H1 (cell line): ENCODE measurements around the gene FGF14. TPM values are rescaled to one million over a fixed set of nuclear protein-coding genes. Genes with fewer than 3 reads are reported as not detected.

Source experiments
- CTCF ChIA-PET: fragments of 300-600 bp; sonication (Branson Sonifier 250); formaldehyde crosslinking; loops from one replicate; lab custom pipeline; 2021; ENCODE audit not compliant: partially characterized antibody; lab: Charles Lee
- POLR2A ChIA-PET: fragments of 300-600 bp; sonication (Branson Sonifier 250); formaldehyde crosslinking; loops from one replicate; lab custom pipeline; 2021; ENCODE audit warnings: inconsistent platforms; ENCODE audit not compliant: partially characterized antibody; lab: Charles Lee
- DNase-seq, 2 experiments: peaks; one replicate each; pipeline versions ENCODE4 v3.0.0 to v3.0.0-alpha.2; 2010 to 2022; ENCODE audit warnings: low spot score in 2 of 2, low read depth in 1 of 2, mixed read lengths in 1 of 2
- FAIRE-seq: peaks from 2 replicates; lab custom pipeline; 2011; peaks lifted over from hg19 to GRCh38; lab: Jason Lieb, UNC
- H2AFZ ChIP-seq: 2 replicates; pipeline ENCODE4 v1.8.1; 2012; ENCODE audit warnings: low read length, inconsistent platforms
- H2AK5ac ChIP-seq: 2 replicates; pipeline ENCODE4 v1.6.1; 2013; ENCODE audit warnings: low read depth, low read length
- H2BK120ac ChIP-seq: replicated peaks from 2 replicates; pipeline ENCODE3; 2013; ENCODE audit warnings: low read depth, low read length, inconsistent platforms
- H2BK12ac ChIP-seq: 2 replicates; pipeline ENCODE4 v1.6.1; 2013; ENCODE audit warnings: low read depth, low read length
- H2BK15ac ChIP-seq: 2 replicates; pipeline ENCODE4 v1.6.1; 2013; ENCODE audit warnings: low read length
- H2BK20ac ChIP-seq: 2 replicates; pipeline ENCODE4 v1.6.1; 2013; ENCODE audit warnings: low read length
- H2BK5ac ChIP-seq: 2 replicates; pipeline ENCODE4 v1.6.1; 2013; ENCODE audit warnings: low read depth, low read length
- H3K14ac ChIP-seq: 2 replicates; pipeline ENCODE4 v1.6.1; 2013; ENCODE audit warnings: inconsistent platforms; ENCODE audit not compliant: insufficient read length
- H3K18ac ChIP-seq: 2 replicates; pipeline ENCODE4 v1.6.1; 2013; ENCODE audit warnings: low read length; ENCODE audit errors: extremely low read depth
- H3K23ac ChIP-seq: 2 replicates; pipeline ENCODE4 v1.6.1; 2013; ENCODE audit warnings: inconsistent platforms; ENCODE audit not compliant: insufficient read length
- H3K23me2 ChIP-seq: 2 replicates; pipeline ENCODE4 v1.6.1; 2013; ENCODE audit warnings: low read depth, low read length
- H3K27ac ChIP-seq: 2 replicates; pipeline ENCODE4 v1.6.1; 2011; ENCODE audit warnings: low read depth, low read length, inconsistent platforms
- H3K27me3 ChIP-seq, 4 experiments: replicated peaks in 1 of 4; 1 replicate in 1 of 4; 2 replicates in 3 of 4; pipeline versions ENCODE4 v1.6.1 to v1.8.1; 2011 to 2013; ENCODE audit warnings: low read length in 3 of 4, mild to moderate bottlenecking in 3 of 4, inconsistent platforms in 2 of 4, mixed read lengths in 2 of 4, moderate library complexity in 1 of 4; ENCODE audit not compliant: control insufficient read depth in 3 of 4, insufficient read depth in 3 of 4; ENCODE audit errors: extremely low read depth in 1 of 4
- H3K36me3 ChIP-seq, 4 experiments: 2 replicates each; pipeline versions ENCODE4 v1.6.1 to v1.8.1; 2011 to 2013; ENCODE audit warnings: mild to moderate bottlenecking in 4 of 4, low read length in 3 of 4, moderate library complexity in 2 of 4, control low read depth in 1 of 4, inconsistent platforms in 1 of 4; ENCODE audit not compliant: insufficient read depth in 4 of 4, control insufficient read depth in 2 of 4
- H3K4ac ChIP-seq: replicated peaks from 2 replicates; pipeline ENCODE3; 2013; ENCODE audit warnings: low read length, low read depth, mixed read lengths, inconsistent platforms; ENCODE audit not compliant: insufficient read length
- H3K4me1 ChIP-seq, 4 experiments: replicated peaks in 1 of 4; 1 replicate in 1 of 4; 2 replicates in 3 of 4; pipeline versions ENCODE4 v1.6.1 to v1.8.1; 2011 to 2013; ENCODE audit warnings: low read length in 3 of 4, inconsistent platforms in 2 of 4, mixed read lengths in 1 of 4; ENCODE audit not compliant: insufficient read depth in 4 of 4, control insufficient read depth in 3 of 4
- H3K4me2 ChIP-seq, 2 experiments: 2 replicates each; pipeline versions ENCODE4 v1.6.1 to v1.8.1; 2011 to 2013; ENCODE audit warnings: low read depth in 2 of 2, low read length in 2 of 2, control low read depth in 1 of 2, inconsistent platforms in 1 of 2, mild to moderate bottlenecking in 1 of 2; ENCODE audit not compliant: insufficient read depth in 1 of 2
- H3K4me3 ChIP-seq, 4 experiments: fragments of 200-600, 300-600 bp in 1 of 4; sonication (generic), shearing (Covaris generic), sonication (Bioruptor Twin) in 1 of 4; 2 replicates each; pipeline versions ENCODE4 v1.5.1 to v1.8.1; 2011 to 2016; ENCODE audit warnings: low read length in 4 of 4, low read depth in 3 of 4, control low read depth in 2 of 4, inconsistent platforms in 2 of 4, mild to moderate bottlenecking in 2 of 4, mixed read lengths in 1 of 4, moderate library complexity in 1 of 4; ENCODE audit not compliant: insufficient read depth in 2 of 4; ENCODE audit errors: extremely low read depth in 1 of 4
- H3K56ac ChIP-seq: replicated peaks from 2 replicates; pipeline ENCODE3; 2013; ENCODE audit warnings: low read depth, mild to moderate bottlenecking, mixed read lengths, low read length, inconsistent platforms; ENCODE audit not compliant: insufficient read length
- H3K79me1 ChIP-seq: 2 replicates; pipeline ENCODE4 v1.6.1; 2013; ENCODE audit warnings: low read depth, low read length, control low read depth
- H3K79me2 ChIP-seq, 2 experiments: 2 replicates each; pipeline versions ENCODE4 v1.6.1 to v1.8.1; 2012 to 2013; ENCODE audit warnings: low read length in 2 of 2, mild to moderate bottlenecking in 2 of 2, inconsistent platforms in 1 of 2; ENCODE audit not compliant: insufficient read depth in 2 of 2, control insufficient read depth in 1 of 2
- H3K9ac ChIP-seq, 4 experiments: replicated peaks in 1 of 4; 1 replicate in 1 of 4; 2 replicates in 3 of 4; pipeline versions ENCODE4 v1.6.1 to v1.8.1; 2011 to 2013; ENCODE audit warnings: low read depth in 3 of 4, low read length in 3 of 4, control low read depth in 2 of 4, mild to moderate bottlenecking in 2 of 4, moderate library complexity in 2 of 4, inconsistent platforms in 1 of 4; ENCODE audit errors: extremely low read depth in 1 of 4
- H3K9me3 ChIP-seq, 2 experiments: 2 replicates each; pipeline versions ENCODE4 v1.6.1 to v1.8.1; 2012 to 2013; ENCODE audit warnings: mild to moderate bottlenecking in 2 of 2, moderate library complexity in 2 of 2, control low read depth in 1 of 2, inconsistent platforms in 1 of 2, low read depth in 1 of 2, low read length in 1 of 2, mixed read lengths in 1 of 2; ENCODE audit not compliant: insufficient read depth in 2 of 2
- H4K20me1 ChIP-seq, 2 experiments: replicated peaks in 1 of 2; 2 replicates each; pipeline versions ENCODE3 to v1.8.1; 2011 to 2013; ENCODE audit warnings: inconsistent platforms in 2 of 2, low read length in 2 of 2, mild to moderate bottlenecking in 1 of 2; ENCODE audit not compliant: insufficient read depth in 2 of 2, control insufficient read depth in 1 of 2
- H4K5ac ChIP-seq: 2 replicates; pipeline ENCODE4 v1.6.1; 2013; ENCODE audit warnings: low read length, low read depth, mixed read lengths, inconsistent platforms; ENCODE audit not compliant: insufficient read length
- H4K8ac ChIP-seq: 2 replicates; pipeline ENCODE4 v1.8.0; 2013; ENCODE audit warnings: mild to moderate bottlenecking, moderate library complexity, low read length, inconsistent platforms; ENCODE audit not compliant: insufficient read depth; ENCODE audit errors: extremely low read depth
- H4K91ac ChIP-seq: replicated peaks from 2 replicates; pipeline ENCODE3; 2013; ENCODE audit warnings: low read length, mixed read lengths, inconsistent platforms; ENCODE audit not compliant: insufficient read length
- KDM1A ChIP-seq: fragments of 200-600, 300-600 bp; sonication (generic); IDR thresholded peaks from 2 replicates; pipeline ENCODE4 v1.7.1; 2016; ENCODE audit warnings: mild to moderate bottlenecking, low read length, borderline replicate concordance
- WGBS, 2 experiments: shearing (Covaris generic) in 1 of 2; methylation state at CpG; one replicate each; pipeline versions ENCODE4 v1.1.6 to v1.1.7; 2013 to 2015; ENCODE audit warnings: low lambda C conversion rate in 2 of 2, mixed read lengths in 2 of 2, inconsistent platforms in 1 of 2, low coverage in 1 of 2, missing lambda C conversion rate in 1 of 2; ENCODE audit not compliant: insufficient replicate concordance in 2 of 2, insufficient coverage in 1 of 2, insufficient read length in 1 of 2; ENCODE audit errors: extremely low coverage in 1 of 2, missing lambda C conversion rate in 1 of 2; 5-methylcytosine and 5-hydroxymethylcytosine counted together
- polyA plus RNA-seq, 7 experiments: library from polyadenylated mRNA; depleted of rRNA in 3 of 7; stranded (reverse) in 5 of 7; unstranded in 2 of 7; fragments of >200 nt in 5 of 7; fragments of 200-250 nt in 2 of 7; gene quantifications; 1 replicate in 5 of 7; 2 replicates in 1 of 7; 4 replicates in 1 of 7; pipeline versions ENCODE4 v1.2.1 to v1.2.3, GENCODE V29; 2011 to 2013; ENCODE audit warnings: missing spikeins in 2 of 7, mixed read lengths in 2 of 7
- total RNA-seq: library from RNA; stranded (reverse); fragmentation: NEBNext Ultra II Directional; extraction: Animal tissue kit (Norgen Biotek cat#: 25700); gene quantifications from 2 replicates; pipeline ENCODE4 v1.2.1, GENCODE V29; 2021

FGF14 gene
- total and polyA plus RNA-seq, 2 of the 8 experiments (the other 6 are each of a cell fraction or from before 2014, with no cell fraction given): 0.05 to 0.58 TPM

GRCh38 chr13:102261316-102261715, 140.5 kb downstream of the FGF14 start:
- TF ChIP-seq KDM1A: no peak
- Histone ChIP-seq H4K8ac (no peak overlapping the region), H3K27ac (no peak overlapping the region), H2BK20ac (no peak overlapping the region), H2BK15ac (no peak overlapping the region), H2BK120ac (no peak overlapping the region), H3K79me2 (no peaks in the 10 kb centered on the region), H3K56ac (no peak overlapping the region), H4K5ac (no peak overlapping the region), H4K91ac (no peak overlapping the region), H3K23ac (no peak overlapping the region), H3K9ac (no peak overlapping the region), H2AK5ac (no peak overlapping the region), H3K18ac (no peak overlapping the region), H2AFZ (no peak overlapping the region), H3K79me1 (no peaks in the 10 kb centered on the region), H2BK5ac (no peak overlapping the region), H3K4me2 (no peak overlapping the region), H3K4me1 (peaks cover 2 to 6% (median 4%) of the 10 kb centered on the region in 4 experiments; a peak in 4 of 7 replicates), H3K4ac (no peak overlapping the region), H3K14ac (no peak overlapping the region), H2BK12ac (no peak overlapping the region), H3K9me3 (no peaks in the 10 kb centered on the region), H3K36me3 (no peaks in the 10 kb centered on the region), H3K27me3 (no peaks in the 10 kb centered on the region), H3K4me3 (no peak overlapping the region), H3K23me2 (no peaks in the 10 kb centered on the region), H4K20me1 (no peaks in the 10 kb centered on the region)
- POLR2A ChIA-PET: interaction anchor here (0.6 kb wide), 1 partner anchor 91 kb away, joined by 3 read pairs; no protein-coding TSS in a partner anchor
- WGBS, 2 experiments: 84% methylated on average over 3 of the region's 3 CpGs; no CpG with 5 or more reads in 1 of the 2 experiments
- CTCF ChIA-PET: interaction anchor here (0.6 to 2.1 kb wide), 6 partner anchors 8 to 196 kb away, joined by 3 to 6 read pairs (median 4); no protein-coding TSS in a partner anchor
- FAIRE-seq (no peak), DNase-seq (no peak)
